H1 (cell line): ENCODE results near the gene RBP3. TPM values are rescaled to one million over a fixed set of nuclear protein-coding genes. Genes with fewer than 3 reads are reported as not detected.

Experiments used
- CTCF ChIA-PET: fragments of 300-600 bp; sonication (Branson Sonifier 250); formaldehyde crosslinking; loops from one replicate; lab custom pipeline; 2021; ENCODE audit not compliant: partially characterized antibody; lab: Charles Lee
- POLR2A ChIA-PET: fragments of 300-600 bp; sonication (Branson Sonifier 250); formaldehyde crosslinking; loops from one replicate; lab custom pipeline; 2021; ENCODE audit warnings: inconsistent platforms; ENCODE audit not compliant: partially characterized antibody; lab: Charles Lee
- DNase-seq, 2 experiments: peaks; one replicate each; pipeline versions ENCODE4 v3.0.0 to v3.0.0-alpha.2; 2010 to 2022; ENCODE audit warnings: low spot score in 2 of 2, low read depth in 1 of 2, mixed read lengths in 1 of 2
- FAIRE-seq: peaks from 2 replicates; lab custom pipeline; 2011; peaks lifted over from hg19 to GRCh38; lab: Jason Lieb, UNC
- H2AFZ ChIP-seq: 2 replicates; pipeline ENCODE4 v1.8.1; 2012; ENCODE audit warnings: low read length, inconsistent platforms
- H2AK5ac ChIP-seq: 2 replicates; pipeline ENCODE4 v1.6.1; 2013; ENCODE audit warnings: low read depth, low read length
- H2BK120ac ChIP-seq: replicated peaks from 2 replicates; pipeline ENCODE3; 2013; ENCODE audit warnings: low read depth, low read length, inconsistent platforms
- H2BK12ac ChIP-seq: 2 replicates; pipeline ENCODE4 v1.6.1; 2013; ENCODE audit warnings: low read depth, low read length
- H2BK15ac ChIP-seq: 2 replicates; pipeline ENCODE4 v1.6.1; 2013; ENCODE audit warnings: low read length
- H2BK20ac ChIP-seq: 2 replicates; pipeline ENCODE4 v1.6.1; 2013; ENCODE audit warnings: low read length
- H2BK5ac ChIP-seq: 2 replicates; pipeline ENCODE4 v1.6.1; 2013; ENCODE audit warnings: low read depth, low read length
- H3K14ac ChIP-seq: 2 replicates; pipeline ENCODE4 v1.6.1; 2013; ENCODE audit warnings: inconsistent platforms; ENCODE audit not compliant: insufficient read length
- H3K18ac ChIP-seq: 2 replicates; pipeline ENCODE4 v1.6.1; 2013; ENCODE audit warnings: low read length; ENCODE audit errors: extremely low read depth
- H3K23ac ChIP-seq: 2 replicates; pipeline ENCODE4 v1.6.1; 2013; ENCODE audit warnings: inconsistent platforms; ENCODE audit not compliant: insufficient read length
- H3K23me2 ChIP-seq: 2 replicates; pipeline ENCODE4 v1.6.1; 2013; ENCODE audit warnings: low read depth, low read length
- H3K27ac ChIP-seq: 2 replicates; pipeline ENCODE4 v1.6.1; 2011; ENCODE audit warnings: low read depth, low read length, inconsistent platforms
- H3K27me3 ChIP-seq, 4 experiments: replicated peaks in 1 of 4; 1 replicate in 1 of 4; 2 replicates in 3 of 4; pipeline versions ENCODE4 v1.6.1 to v1.8.1; 2011 to 2013; ENCODE audit warnings: low read length in 3 of 4, mild to moderate bottlenecking in 3 of 4, inconsistent platforms in 2 of 4, mixed read lengths in 2 of 4, moderate library complexity in 1 of 4; ENCODE audit not compliant: control insufficient read depth in 3 of 4, insufficient read depth in 3 of 4; ENCODE audit errors: extremely low read depth in 1 of 4
- H3K36me3 ChIP-seq, 4 experiments: 2 replicates each; pipeline versions ENCODE4 v1.6.1 to v1.8.1; 2011 to 2013; ENCODE audit warnings: mild to moderate bottlenecking in 4 of 4, low read length in 3 of 4, moderate library complexity in 2 of 4, control low read depth in 1 of 4, inconsistent platforms in 1 of 4; ENCODE audit not compliant: insufficient read depth in 4 of 4, control insufficient read depth in 2 of 4
- H3K4ac ChIP-seq: replicated peaks from 2 replicates; pipeline ENCODE3; 2013; ENCODE audit warnings: low read length, low read depth, mixed read lengths, inconsistent platforms; ENCODE audit not compliant: insufficient read length
- H3K4me1 ChIP-seq, 4 experiments: replicated peaks in 1 of 4; 1 replicate in 1 of 4; 2 replicates in 3 of 4; pipeline versions ENCODE4 v1.6.1 to v1.8.1; 2011 to 2013; ENCODE audit warnings: low read length in 3 of 4, inconsistent platforms in 2 of 4, mixed read lengths in 1 of 4; ENCODE audit not compliant: insufficient read depth in 4 of 4, control insufficient read depth in 3 of 4
- H3K4me2 ChIP-seq, 2 experiments: 2 replicates each; pipeline versions ENCODE4 v1.6.1 to v1.8.1; 2011 to 2013; ENCODE audit warnings: low read depth in 2 of 2, low read length in 2 of 2, control low read depth in 1 of 2, inconsistent platforms in 1 of 2, mild to moderate bottlenecking in 1 of 2; ENCODE audit not compliant: insufficient read depth in 1 of 2
- H3K4me3 ChIP-seq, 4 experiments: fragments of 200-600, 300-600 bp in 1 of 4; sonication (generic), shearing (Covaris generic), sonication (Bioruptor Twin) in 1 of 4; 2 replicates each; pipeline versions ENCODE4 v1.5.1 to v1.8.1; 2011 to 2016; ENCODE audit warnings: low read length in 4 of 4, low read depth in 3 of 4, control low read depth in 2 of 4, inconsistent platforms in 2 of 4, mild to moderate bottlenecking in 2 of 4, mixed read lengths in 1 of 4, moderate library complexity in 1 of 4; ENCODE audit not compliant: insufficient read depth in 2 of 4; ENCODE audit errors: extremely low read depth in 1 of 4
- H3K56ac ChIP-seq: replicated peaks from 2 replicates; pipeline ENCODE3; 2013; ENCODE audit warnings: low read depth, mild to moderate bottlenecking, mixed read lengths, low read length, inconsistent platforms; ENCODE audit not compliant: insufficient read length
- H3K79me1 ChIP-seq: 2 replicates; pipeline ENCODE4 v1.6.1; 2013; ENCODE audit warnings: low read depth, low read length, control low read depth
- H3K79me2 ChIP-seq, 2 experiments: 2 replicates each; pipeline versions ENCODE4 v1.6.1 to v1.8.1; 2012 to 2013; ENCODE audit warnings: low read length in 2 of 2, mild to moderate bottlenecking in 2 of 2, inconsistent platforms in 1 of 2; ENCODE audit not compliant: insufficient read depth in 2 of 2, control insufficient read depth in 1 of 2
- H3K9ac ChIP-seq, 4 experiments: replicated peaks in 1 of 4; 1 replicate in 1 of 4; 2 replicates in 3 of 4; pipeline versions ENCODE4 v1.6.1 to v1.8.1; 2011 to 2013; ENCODE audit warnings: low read depth in 3 of 4, low read length in 3 of 4, control low read depth in 2 of 4, mild to moderate bottlenecking in 2 of 4, moderate library complexity in 2 of 4, inconsistent platforms in 1 of 4; ENCODE audit errors: extremely low read depth in 1 of 4
- H3K9me3 ChIP-seq, 2 experiments: 2 replicates each; pipeline versions ENCODE4 v1.6.1 to v1.8.1; 2012 to 2013; ENCODE audit warnings: mild to moderate bottlenecking in 2 of 2, moderate library complexity in 2 of 2, control low read depth in 1 of 2, inconsistent platforms in 1 of 2, low read depth in 1 of 2, low read length in 1 of 2, mixed read lengths in 1 of 2; ENCODE audit not compliant: insufficient read depth in 2 of 2
- H4K20me1 ChIP-seq, 2 experiments: replicated peaks in 1 of 2; 2 replicates each; pipeline versions ENCODE3 to v1.8.1; 2011 to 2013; ENCODE audit warnings: inconsistent platforms in 2 of 2, low read length in 2 of 2, mild to moderate bottlenecking in 1 of 2; ENCODE audit not compliant: insufficient read depth in 2 of 2, control insufficient read depth in 1 of 2
- H4K5ac ChIP-seq: 2 replicates; pipeline ENCODE4 v1.6.1; 2013; ENCODE audit warnings: low read length, low read depth, mixed read lengths, inconsistent platforms; ENCODE audit not compliant: insufficient read length
- H4K8ac ChIP-seq: 2 replicates; pipeline ENCODE4 v1.8.0; 2013; ENCODE audit warnings: mild to moderate bottlenecking, moderate library complexity, low read length, inconsistent platforms; ENCODE audit not compliant: insufficient read depth; ENCODE audit errors: extremely low read depth
- H4K91ac ChIP-seq: replicated peaks from 2 replicates; pipeline ENCODE3; 2013; ENCODE audit warnings: low read length, mixed read lengths, inconsistent platforms; ENCODE audit not compliant: insufficient read length
- CHD2 ChIP-seq: IDR thresholded peaks from 2 replicates; pipeline ENCODE4 v1.6.1; 2012; ENCODE audit warnings: low read length, improper control_type of control experiment
- EP300 ChIP-seq, 2 experiments: IDR thresholded peaks; 1 replicate in 1 of 2; 2 replicates in 1 of 2; pipeline ENCODE4 v1.6.1; 2011 to 2012; ENCODE audit warnings: low read depth in 2 of 2, low read length in 2 of 2, mild to moderate bottlenecking in 2 of 2, borderline replicate concordance in 1 of 2, inconsistent platforms in 1 of 2, moderate library complexity in 1 of 2
- GABPA ChIP-seq: IDR thresholded peaks from 2 replicates; pipeline ENCODE4 v1.6.1; 2011; ENCODE audit warnings: mild to moderate bottlenecking, low read length, moderate library complexity, borderline replicate concordance; ENCODE audit not compliant: insufficient read depth
- JUN ChIP-seq: IDR thresholded peaks from 2 replicates; pipeline ENCODE4 v1.6.1; 2011; ENCODE audit warnings: low read depth, mild to moderate bottlenecking, improper control_type of control experiment, low read length
- KDM1A ChIP-seq: fragments of 200-600, 300-600 bp; sonication (generic); IDR thresholded peaks from 2 replicates; pipeline ENCODE4 v1.7.1; 2016; ENCODE audit warnings: mild to moderate bottlenecking, low read length, borderline replicate concordance
- KDM4A ChIP-seq: IDR thresholded peaks from one replicate; pipeline ENCODE4 v1.7.1; 2012; ENCODE audit warnings: low read depth, mild to moderate bottlenecking, moderate library complexity, low read length, inconsistent platforms; ENCODE audit not compliant: severe bottlenecking
- NANOG ChIP-seq: IDR thresholded peaks from 2 replicates; pipeline ENCODE4 v1.6.1; 2011; ENCODE audit warnings: low read length, low read depth, mild to moderate bottlenecking, inconsistent platforms; ENCODE audit not compliant: insufficient read depth, poor library complexity, severe bottlenecking
- WGBS, 2 experiments: shearing (Covaris generic) in 1 of 2; methylation state at CpG; one replicate each; pipeline versions ENCODE4 v1.1.6 to v1.1.7; 2013 to 2015; ENCODE audit warnings: low lambda C conversion rate in 2 of 2, mixed read lengths in 2 of 2, inconsistent platforms in 1 of 2, low coverage in 1 of 2, missing lambda C conversion rate in 1 of 2; ENCODE audit not compliant: insufficient replicate concordance in 2 of 2, insufficient coverage in 1 of 2, insufficient read length in 1 of 2; ENCODE audit errors: extremely low coverage in 1 of 2, missing lambda C conversion rate in 1 of 2; 5-methylcytosine and 5-hydroxymethylcytosine counted together
- polyA plus RNA-seq, 7 experiments: library from polyadenylated mRNA; depleted of rRNA in 3 of 7; stranded (reverse) in 5 of 7; unstranded in 2 of 7; fragments of >200 nt in 5 of 7; fragments of 200-250 nt in 2 of 7; gene quantifications; 1 replicate in 5 of 7; 2 replicates in 1 of 7; 4 replicates in 1 of 7; pipeline versions ENCODE4 v1.2.1 to v1.2.3, GENCODE V29; 2011 to 2013; ENCODE audit warnings: missing spikeins in 2 of 7, mixed read lengths in 2 of 7
- total RNA-seq: library from RNA; stranded (reverse); fragmentation: NEBNext Ultra II Directional; extraction: Animal tissue kit (Norgen Biotek cat#: 25700); gene quantifications from 2 replicates; pipeline ENCODE4 v1.2.1, GENCODE V29; 2021

RBP3 gene
- total and polyA plus RNA-seq, 2 of the 8 experiments (the other 6 are each of a cell fraction or from before 2014, with no cell fraction given) = not detected

DNA sequence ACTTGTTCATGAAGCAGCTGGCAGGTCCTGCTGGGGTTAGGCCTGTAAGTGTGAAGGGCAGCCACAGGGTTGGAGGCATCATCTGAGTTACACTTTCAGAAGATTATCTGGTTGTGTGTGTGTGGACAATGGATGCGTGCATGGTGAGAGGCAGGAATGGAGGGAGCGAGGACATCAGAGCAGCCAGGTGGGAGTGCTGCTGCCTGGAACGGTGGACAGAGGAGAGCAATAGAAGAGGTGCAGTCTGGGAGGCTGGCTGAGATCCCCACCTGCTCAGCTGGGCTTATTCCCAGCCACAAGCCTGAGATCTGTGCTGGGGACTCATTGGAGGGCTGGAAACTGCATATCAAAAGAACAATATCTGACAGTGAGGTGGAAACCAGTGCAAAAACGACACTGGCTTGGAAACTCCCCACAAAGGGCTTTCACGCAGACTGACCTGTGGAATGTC is 18.0 kb downstream of the RBP3 start:
- H3K79me1 ChIP-seq = no peaks in the 10 kb centered on the region
- POLR2A ChIA-PET = interaction anchor here (2.8 kb wide), 1 partner anchor 18 kb away, joined by 8 read pairs; the partner anchor contains the start of gene ZNF488
- TF ChIP-seq GABPA (no peak), JUN (no peak), KDM4A (no peak), CHD2 (no peak), KDM1A (no peak), NANOG (no peak), EP300 (IDR thresholded peaks at IDR 0.05; ENCODE audit: borderline replicate concordance in 1 of 2, low read depth in 2 of 2, low read length in 2 of 2) (no peak)

More for the DNA sequence above, 18.0 kb downstream of the RBP3 start:
- Histone ChIP-seq H2BK120ac (no peak overlapping the region), H3K27ac (no peak overlapping the region), H3K27me3 (no peaks in the 10 kb centered on the region), H3K23ac (no peak overlapping the region), H3K4ac (no peak overlapping the region), H3K18ac (no peak overlapping the region), H3K4me3 (no peak overlapping the region), H2BK12ac (no peak overlapping the region), H3K4me1 (peaks cover 2 to 7% (median 3%) of the 10 kb centered on the region in 4 experiments; a peak in 3 of 7 replicates), H3K9ac (no peak overlapping the region), H4K8ac (no peak overlapping the region), H3K23me2 (no peaks in the 10 kb centered on the region), H4K91ac (no peak overlapping the region), H2AK5ac (no peak overlapping the region), H2BK15ac (no peak overlapping the region), H3K36me3 (no peaks in the 10 kb centered on the region), H3K14ac (no peak overlapping the region), H3K79me2 (no peaks in the 10 kb centered on the region), H2BK20ac (no peak overlapping the region), H3K56ac (no peak overlapping the region), H3K4me2 (no peak overlapping the region), H2BK5ac (no peak overlapping the region), H4K20me1 (peaks cover 0 to 1% of the 10 kb centered on the region in 2 experiments), H3K9me3 (no peaks in the 10 kb centered on the region), H2AFZ (no peak overlapping the region), H4K5ac (no peak overlapping the region)
- FAIRE-seq (no peak), DNase-seq (no peak)
- CTCF ChIA-PET = interaction anchor here (0.7 to 8.9 kb wide), 6 partner anchors 8 to 373 kb away, joined by 3 to 132 read pairs (median 3); partner anchors contain the start of gene RBP3
- 89% methylated on average over 5 of the region's 5 CpGs; no CpG with 5 or more reads in 1 of the 2 experiments for WGBS, 2 experiments
